GM18951 (cell line): ENCODE measurements around the gene LDLR.
"Not testable (repeated sequence)": the region's sequence is repeated elsewhere in the genome, so short reads cannot be mapped to it uniquely, and the experiment has no call there.

Experiments used
- POLR2A ChIP-seq: IDR thresholded peaks from 4 replicates; pipeline ENCODE4 v1.6.1; 2011; ENCODE audit warnings: mild to moderate bottlenecking; ENCODE audit not compliant: insufficient read length, insufficient read depth; ENCODE audit errors: extremely low read depth
- in situ Hi-C: fragments of 300-500 bp; cut with MboI; formaldehyde crosslinking; loops from one replicate; pipeline ENCODE4 v1.12.0; 2022; ENCODE audit warnings: low sequenced_read_pairs, mixed read lengths, inconsistent platforms; ENCODE audit not compliant: unreplicated experiment

LDLR gene

GRCh38 chr19:11152318-11153062 is 63.2 kb downstream of the LDLR start:
- in situ Hi-C loops: no loop called here
- no peak for TF ChIP-seq POLR2A

GRCh38 chr19:11154683-11155047 is 65.4 kb downstream of the LDLR start:
- TF ChIP-seq POLR2A: no peak
- in situ Hi-C loops: no loop called here

- TF ChIP-seq POLR2A: peak; percentile 90
- in situ Hi-C loops: no loop called here
Observed at GRCh38 chr19:11155373-11156120, 66.3 kb downstream of the LDLR start, which contains the start of gene SPC24. Gene SPC24 (minus strand): TSS chr19:11155782. CDS start chr19:11155776, 6 bp downstream.

DNA sequence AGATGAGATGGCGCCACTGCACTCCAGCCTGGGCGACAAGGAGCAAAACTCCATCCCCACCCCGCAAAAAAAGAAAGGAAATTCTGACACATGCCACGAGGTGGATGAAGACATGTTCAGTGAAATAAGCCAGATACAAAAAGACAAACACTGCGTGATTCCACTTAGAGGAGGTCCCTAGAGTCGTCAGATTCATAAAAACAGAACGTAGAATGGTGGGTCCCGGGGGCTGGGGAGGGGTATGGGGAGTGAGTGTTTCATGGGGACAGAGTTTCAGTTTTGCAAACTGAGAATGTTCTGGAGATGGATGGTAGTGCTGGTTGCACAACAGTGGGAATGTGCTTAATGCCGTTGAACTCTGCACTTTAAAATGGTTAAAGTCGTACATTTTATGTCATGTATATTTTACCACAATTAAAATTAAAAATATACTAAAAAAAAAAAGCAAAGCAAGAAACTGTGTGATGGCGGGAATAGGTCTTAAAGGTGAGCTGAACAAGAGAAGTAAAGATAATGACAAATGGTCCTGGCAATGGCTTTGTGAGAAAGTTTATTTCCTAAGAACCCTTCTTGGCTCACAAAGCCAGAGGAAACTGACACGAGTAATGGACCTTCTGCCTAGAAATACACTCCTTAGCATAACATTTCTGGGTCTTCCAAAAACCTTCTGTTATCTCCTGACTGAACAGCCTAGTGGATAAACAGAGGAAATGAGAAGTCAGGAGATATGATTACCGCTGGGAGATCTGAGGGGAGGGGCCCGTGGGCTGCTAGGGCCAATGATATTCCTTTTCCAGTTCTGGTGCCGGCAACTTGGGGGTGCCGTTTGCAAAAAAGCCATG is 70.6 kb downstream of the LDLR start:
- in situ Hi-C loops: no loop called here
- no peak for TF ChIP-seq POLR2A

DNA sequence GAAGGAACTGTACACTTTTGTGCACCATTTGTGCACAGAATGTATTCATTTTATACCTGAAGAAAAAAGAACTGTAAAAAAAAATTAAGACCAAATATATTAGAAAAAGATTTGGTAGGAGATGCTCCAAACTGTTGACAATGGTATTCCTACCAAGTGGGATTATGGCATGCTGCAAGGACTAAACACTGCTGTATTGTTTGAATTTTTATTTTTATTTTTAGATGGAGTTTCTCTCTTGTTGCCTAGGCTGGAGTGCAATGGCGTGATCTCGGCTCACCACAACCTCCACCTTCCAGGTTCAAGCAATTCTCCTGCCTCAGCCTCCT is 71.1 kb downstream of the LDLR start:
- in situ Hi-C loops: not testable (repeated sequence)

DNA sequence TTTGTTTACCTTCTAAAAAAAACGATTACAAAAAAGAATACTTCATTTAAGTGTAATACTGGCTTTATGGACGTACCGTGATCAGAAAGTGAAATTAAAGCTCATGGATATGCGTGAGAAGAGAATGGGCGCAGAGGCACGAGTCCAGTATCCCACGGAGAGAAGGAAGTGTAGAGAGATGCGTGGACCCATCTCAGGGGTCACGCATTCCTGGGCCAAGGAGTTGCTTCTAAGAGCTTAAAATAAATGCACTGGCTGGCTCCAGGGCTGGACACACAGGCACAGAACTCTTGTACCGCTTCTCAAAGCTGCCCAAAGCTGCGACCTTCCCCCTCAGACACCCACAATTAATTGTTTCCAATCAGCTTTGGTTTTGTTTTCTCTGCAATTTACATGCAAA is 75.0 kb downstream of the LDLR start:
- in situ Hi-C loops: no loop called here
- no peak for TF ChIP-seq POLR2A

DNA sequence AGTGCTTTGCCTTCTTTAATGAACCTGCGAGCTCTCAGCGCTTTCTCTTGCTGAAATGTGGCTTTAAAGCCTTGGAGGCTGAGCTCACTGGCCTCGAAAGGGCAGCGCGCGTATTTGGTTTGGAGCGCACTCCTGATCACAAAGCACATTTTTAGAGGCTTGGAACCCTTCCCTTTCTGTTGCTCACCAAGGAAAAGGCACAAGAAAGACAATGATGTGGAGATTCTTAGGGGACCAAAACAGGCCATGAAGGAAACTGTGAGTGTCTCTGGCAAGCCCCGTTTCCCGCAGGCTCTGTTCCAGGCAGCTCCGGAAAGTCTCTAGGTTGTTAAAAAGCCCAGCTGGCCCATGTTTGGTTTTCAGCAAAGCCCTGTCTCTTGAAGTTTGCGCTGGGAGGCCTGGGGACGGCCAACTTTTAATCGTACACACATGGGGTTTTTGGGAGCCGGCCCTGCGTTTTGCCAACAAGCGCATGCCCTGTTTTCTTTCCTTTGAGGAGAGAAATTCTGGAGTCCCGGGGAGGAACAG is 75.7 kb downstream of the LDLR start:
- in situ Hi-C loops: no loop called here
- no peak for TF ChIP-seq POLR2A

GRCh38 chr19:11165486-11166030 is 76.3 kb downstream of the LDLR start:
- no peak for TF ChIP-seq POLR2A
- in situ Hi-C loops: no loop called here

GRCh38 chr19:11166281-11167142 is 77.2 kb downstream of the LDLR start:
- in situ Hi-C loops: no loop called here
- no peak for TF ChIP-seq POLR2A

DNA sequence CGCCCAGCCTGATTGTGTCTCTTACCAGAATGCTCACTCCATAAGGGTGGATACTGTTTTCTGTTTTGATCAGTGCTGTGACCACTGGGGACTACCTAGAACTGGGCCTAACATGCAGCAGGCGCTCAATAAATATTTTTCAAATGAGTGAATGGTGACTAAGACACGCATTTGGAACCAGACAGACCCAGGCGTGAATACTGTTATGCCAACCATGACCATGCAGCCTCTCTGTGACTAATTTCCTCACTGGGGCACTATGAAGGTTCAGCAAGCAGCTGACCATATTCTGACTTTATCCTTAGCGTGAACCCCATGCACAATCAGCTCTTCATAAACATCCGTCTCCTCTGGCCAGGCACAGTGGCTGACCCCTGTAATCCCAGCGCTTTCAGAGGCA is 79.3 kb downstream of the LDLR start:
- in situ Hi-C loops: no loop called here

DNA sequence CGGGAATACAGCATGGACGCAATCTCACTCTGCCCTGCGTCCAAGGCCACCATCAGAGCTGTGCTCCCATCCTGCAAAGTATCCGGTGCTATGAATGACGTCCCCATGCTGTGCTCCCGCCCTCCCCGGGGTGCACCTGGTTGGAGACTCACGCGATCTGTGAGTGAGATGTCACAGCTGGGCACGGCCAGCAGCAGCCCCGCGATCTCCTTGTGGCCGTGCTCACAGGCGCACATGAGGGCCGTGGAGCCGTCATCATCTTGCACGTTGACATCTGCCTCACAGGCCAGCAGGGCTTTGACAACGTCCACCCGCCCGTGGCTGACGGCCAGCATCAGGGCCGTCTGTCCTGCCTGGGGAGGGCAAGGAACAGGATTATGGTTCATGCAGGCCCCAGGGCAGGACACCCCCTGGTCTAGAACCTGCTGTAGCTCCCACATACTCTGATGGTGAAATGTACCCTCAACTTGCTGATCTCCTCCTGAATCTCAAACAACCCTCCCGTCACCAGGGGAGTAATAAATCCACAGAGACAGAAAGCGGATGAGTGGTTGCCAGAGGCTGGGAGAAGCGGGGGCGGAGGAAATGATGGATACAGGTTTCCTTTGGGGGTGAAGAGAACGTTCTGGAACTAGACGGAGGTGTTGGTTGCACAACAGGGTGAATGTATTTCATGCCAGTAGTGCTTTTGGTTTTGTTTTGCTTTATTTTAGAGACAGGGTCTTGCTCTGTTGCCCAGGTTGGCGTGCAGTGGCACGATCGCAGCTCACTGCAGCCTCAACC is 80.8 kb downstream of the LDLR start:
- in situ Hi-C loops: no loop called here
- no peak for TF ChIP-seq POLR2A

More for the DNA sequence above, 79.3 kb downstream of the LDLR start:
- TF ChIP-seq POLR2A: no peak

GRCh38 chr19:11171144-11171543 is 81.9 kb downstream of the LDLR start:
- in situ Hi-C loops: no loop called here
- no peak for TF ChIP-seq POLR2A

DNA sequence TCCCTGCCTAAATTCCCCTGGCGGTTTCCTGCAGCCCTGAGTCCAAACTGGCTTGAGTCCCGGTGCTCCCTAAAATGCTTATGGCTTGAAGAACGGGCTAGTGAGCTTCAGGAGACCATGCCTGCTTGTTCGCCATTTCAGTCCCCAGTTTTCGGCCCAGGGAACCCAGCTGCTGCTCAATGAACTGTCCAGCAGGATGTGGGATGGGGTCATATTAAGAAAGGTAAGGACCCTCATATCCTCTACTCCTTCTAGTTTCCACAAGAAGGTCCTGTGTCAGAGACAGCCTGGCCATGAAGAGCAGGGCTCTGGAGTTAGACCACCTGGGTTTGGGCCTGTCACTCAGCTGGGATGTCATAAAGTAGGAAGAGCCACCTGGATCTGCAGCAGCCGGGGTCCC is 83.3 kb downstream of the LDLR start:
- no peak for TF ChIP-seq POLR2A
- in situ Hi-C loops: no loop called here
